Astrocyte (in vitro differentiated cells and primary cell): ENCODE data around the gene ATXN7L1. TPM values are rescaled to one million over a fixed set of nuclear protein-coding genes. Genes with fewer than 3 reads are reported as not detected.

Experiments
- DNase-seq: peaks from one replicate; pipeline ENCODE4 v3.0.0-alpha.2; 2010; ENCODE audit warnings: low read depth
- FAIRE-seq: peaks from 2 replicates; lab custom pipeline; 2011; peaks lifted over from hg19 to GRCh38; lab: Jason Lieb, UNC
- H2AFZ ChIP-seq: 2 replicates; pipeline ENCODE4 v1.6.0; 2012; ENCODE audit warnings: low read depth, low read length, inconsistent platforms
- H3K27ac ChIP-seq: 2 replicates; pipeline ENCODE4 v1.5.1; 2011; ENCODE audit warnings: low read depth, low read length, inconsistent platforms
- H3K27me3 ChIP-seq: 2 replicates; pipeline ENCODE4 v1.6.0; 2011; ENCODE audit warnings: low read length, inconsistent platforms; ENCODE audit not compliant: insufficient read depth
- H3K36me3 ChIP-seq: 2 replicates; pipeline ENCODE4 v1.5.1; 2011; ENCODE audit warnings: low read length, inconsistent platforms; ENCODE audit not compliant: insufficient read depth
- H3K4me1 ChIP-seq: 2 replicates; pipeline ENCODE4 v1.5.1; 2011; ENCODE audit warnings: low read length, inconsistent platforms; ENCODE audit not compliant: insufficient read depth
- H3K4me2 ChIP-seq: 2 replicates; pipeline ENCODE4 v1.6.0; 2012; ENCODE audit warnings: low read length, inconsistent platforms
- H3K4me3 ChIP-seq: 2 replicates; pipeline ENCODE4 v1.5.1; 2011; ENCODE audit warnings: low read depth, mild to moderate bottlenecking, low read length, inconsistent platforms; ENCODE audit not compliant: insufficient read depth
- H3K79me2 ChIP-seq: 2 replicates; pipeline ENCODE4 v1.6.0; 2012; ENCODE audit warnings: mild to moderate bottlenecking, low read length, inconsistent platforms; ENCODE audit not compliant: insufficient read depth
- H3K9ac ChIP-seq: 2 replicates; pipeline ENCODE4 v1.6.0; 2012; ENCODE audit warnings: mild to moderate bottlenecking, low read length, inconsistent platforms
- H3K9me3 ChIP-seq: 2 replicates; pipeline ENCODE4 v1.5.1; 2012; ENCODE audit warnings: low read depth, mild to moderate bottlenecking, low read length, inconsistent platforms; ENCODE audit not compliant: insufficient read depth
- H4K20me1 ChIP-seq: 2 replicates; pipeline ENCODE4 v1.6.0; 2012; ENCODE audit warnings: low read length, inconsistent platforms; ENCODE audit not compliant: insufficient read depth
- H3K27ac Mint-ChIP-seq: one replicate; pipeline ENCODE4 v1.8.0; 2021; ENCODE audit warnings: mild to moderate bottlenecking, mixed read lengths; ENCODE audit not compliant: unreplicated experiment
- H3K27me3 Mint-ChIP-seq: one replicate; pipeline ENCODE4 v1.8.0; 2021; ENCODE audit warnings: low read depth, mixed read lengths; ENCODE audit not compliant: unreplicated experiment
- H3K36me3 Mint-ChIP-seq: one replicate; pipeline ENCODE4 v1.8.0; 2021; ENCODE audit warnings: low read depth, mixed read lengths; ENCODE audit not compliant: unreplicated experiment
- H3K4me1 Mint-ChIP-seq: one replicate; pipeline ENCODE4 v1.8.0; 2021; ENCODE audit warnings: low read depth, mixed read lengths; ENCODE audit not compliant: unreplicated experiment
- H3K4me3 Mint-ChIP-seq: one replicate; pipeline ENCODE4 v1.8.0; 2021; ENCODE audit warnings: mild to moderate bottlenecking, moderate library complexity, mixed read lengths; ENCODE audit not compliant: unreplicated experiment
- H3K9me3 Mint-ChIP-seq: one replicate; pipeline ENCODE4 v1.8.0; 2021; ENCODE audit warnings: mild to moderate bottlenecking, mixed read lengths; ENCODE audit not compliant: unreplicated experiment
- CTCF ChIP-seq: IDR thresholded peaks from 2 replicates; pipeline ENCODE4 v1.5.1; 2011; ENCODE audit warnings: low read depth, mild to moderate bottlenecking, inconsistent platforms, low read length, moderate library complexity; ENCODE audit not compliant: insufficient read depth
- EZH2 ChIP-seq: IDR thresholded peaks from 2 replicates; pipeline ENCODE4 v1.6.1; 2012; ENCODE audit warnings: mild to moderate bottlenecking, low read length, inconsistent platforms; ENCODE audit not compliant: insufficient read depth
- total RNA-seq: library from RNA; stranded (reverse); gene quantifications from 2 replicates; pipeline ENCODE4 v1.2.1, GENCODE V29; 2021

ATXN7L1 gene
- total RNA-seq, 1 donor from 2014 or later, result 7.6 TPM

GRCh38 chr7:105881439-105881838 is 5.0 kb upstream of the ATXN7L1 start:
- H3K4me3 ChIP-seq, result no peak overlapping the region
- H3K79me2 ChIP-seq, result no peaks in the 10 kb centered on the region
- H3K9me3 ChIP-seq, result no peaks in the 10 kb centered on the region
- no peaks in the 10 kb centered on the region for H3K9me3 Mint-ChIP-seq
- H2AFZ ChIP-seq, result no peak overlapping the region
- TF ChIP-seq EZH2 (no peak), CTCF (no peak)
- no peak overlapping the region for H3K27ac ChIP-seq
- peaks cover 7% of the 10 kb centered on the region for H3K4me1 ChIP-seq
- H3K27me3 ChIP-seq, result peaks cover 5% of the 10 kb centered on the region
- no peak overlapping the region for H3K4me3 Mint-ChIP-seq
- no peaks in the 10 kb centered on the region for H3K27me3 Mint-ChIP-seq
- no peak overlapping the region for H3K4me2 ChIP-seq
- DNase-seq, result no peak
- no peaks in the 10 kb centered on the region for H3K36me3 Mint-ChIP-seq
- H3K4me1 Mint-ChIP-seq, result peaks cover 2% of the 10 kb centered on the region
- H3K27ac Mint-ChIP-seq, result no peak overlapping the region
- peaks cover 5% of the 10 kb centered on the region for H4K20me1 ChIP-seq
- FAIRE-seq, result no peak
- no peak overlapping the region for H3K9ac ChIP-seq
- H3K36me3 ChIP-seq, result no peaks in the 10 kb centered on the region

- Histone ChIP-seq H3K27ac (no peak overlapping the region), H3K79me2 (no peaks in the 10 kb centered on the region), H3K4me2 (no peak overlapping the region), H3K9me3 (no peaks in the 10 kb centered on the region), H2AFZ (no peak overlapping the region), H3K36me3 (no peaks in the 10 kb centered on the region), H3K4me3 (no peak overlapping the region), H4K20me1 (peaks cover 5% of the 10 kb centered on the region), H3K9ac (no peak overlapping the region), H3K27me3 (peaks cover 5% of the 10 kb centered on the region), H3K4me1 (peaks cover 8% of the 10 kb centered on the region)
- no peak overlapping the region for H3K27ac Mint-ChIP-seq
- H3K4me3 Mint-ChIP-seq, result no peak overlapping the region
- TF ChIP-seq EZH2 (no peak), CTCF (no peak)
- DNase-seq, result no peak
- no peaks in the 10 kb centered on the region for H3K9me3 Mint-ChIP-seq
- H3K36me3 Mint-ChIP-seq, result no peaks in the 10 kb centered on the region
- peaks cover 2% of the 10 kb centered on the region for H3K4me1 Mint-ChIP-seq
- no peak for FAIRE-seq
- H3K27me3 Mint-ChIP-seq, result no peaks in the 10 kb centered on the region
These were observed 4.4 kb upstream of the ATXN7L1 start for GRCh38 chr7:105880571-105881330.

- H3K4me2 ChIP-seq, result no peak overlapping the region
- H3K79me2 ChIP-seq, result peaks cover 3% of the 10 kb centered on the region
- H3K4me3 ChIP-seq, result no peak overlapping the region
- H3K4me1 Mint-ChIP-seq, result peaks cover 2% of the 10 kb centered on the region
- H2AFZ ChIP-seq, result no peak overlapping the region
- FAIRE-seq, result no peak
- H4K20me1 ChIP-seq, result peaks cover 5% of the 10 kb centered on the region
- no peaks in the 10 kb centered on the region for H3K36me3 ChIP-seq
- no peak for DNase-seq
- no peak overlapping the region for H3K27ac ChIP-seq
- no peak overlapping the region for H3K27ac Mint-ChIP-seq
- peaks cover 17% of the 10 kb centered on the region for H3K4me1 ChIP-seq
- peaks cover 5% of the 10 kb centered on the region for H3K27me3 ChIP-seq
- H3K4me3 Mint-ChIP-seq, result no peak overlapping the region
- TF ChIP-seq CTCF (no peak), EZH2 (no peak)
- H3K9ac ChIP-seq, result no peak overlapping the region
- H3K9me3 Mint-ChIP-seq, result no peaks in the 10 kb centered on the region
- no peaks in the 10 kb centered on the region for H3K36me3 Mint-ChIP-seq
- H3K27me3 Mint-ChIP-seq, result no peaks in the 10 kb centered on the region
- H3K9me3 ChIP-seq, result no peaks in the 10 kb centered on the region
These were observed 3.4 kb upstream of the ATXN7L1 start for GRCh38 chr7:105879782-105880181.
